IMR-90 (cell line): ENCODE data around the gene CKAP2L. TPM values are rescaled to one million over a fixed set of nuclear protein-coding genes. Genes with fewer than 3 reads are reported as not detected.

Experiments
- ATAC-seq: fragments of 200-7000 bp; cut with Tn5 transposase; 2 replicates; pipeline ENCODE4 v1.9.1; 2020; ENCODE audit warnings: low read depth, mild to moderate bottlenecking, moderate library complexity
- BruUV-seq: library from RNA; stranded (reverse); fragments of 400-500 nt; replicated peaks from 2 replicates; lab custom pipeline; 2021; lab: Mats Ljungman, UMichigan
- CTCF ChIA-PET: fragments of 300-600 bp; formaldehyde crosslinking; extraction: SDS; loops from one replicate; lab custom pipeline; 2021; ENCODE audit warnings: antibody characterized with exemption; lab: Yijun Ruan, JAX
- POLR2A ChIA-PET: fragments of 300-600 bp; sonication (Branson Sonifier 250); formaldehyde crosslinking; loops from one replicate; lab custom pipeline; 2022; ENCODE audit warnings: antibody characterized with exemption; ENCODE audit not compliant: unreplicated experiment; lab: Charles Lee
- DNase-seq: peaks from one replicate; pipeline ENCODE4 v3.0.0; 2013
- H2AFZ ChIP-seq: replicated peaks from 2 replicates; pipeline ENCODE3; 2013; ENCODE audit warnings: low read length, mild to moderate bottlenecking; ENCODE audit not compliant: poor library complexity
- H2AK5ac ChIP-seq: 2 replicates; pipeline ENCODE4 v1.6.1; 2013; ENCODE audit warnings: low read depth, low read length, inconsistent platforms
- H2AK9ac ChIP-seq: replicated peaks from 2 replicates; pipeline ENCODE3; 2013; ENCODE audit warnings: mild to moderate bottlenecking, low read depth, low read length, moderate library complexity; ENCODE audit not compliant: poor library complexity
- H2BK120ac ChIP-seq: 2 replicates; pipeline ENCODE4 v1.6.1; 2013; ENCODE audit warnings: low read depth, low read length, inconsistent platforms
- H2BK15ac ChIP-seq: 3 replicates; pipeline ENCODE4 v1.6.1; 2013; ENCODE audit warnings: low read depth, low read length, inconsistent platforms
- H2BK20ac ChIP-seq: 2 replicates; pipeline ENCODE4 v1.6.1; 2013; ENCODE audit warnings: low read depth, mild to moderate bottlenecking, inconsistent platforms, low read length, moderate library complexity
- H2BK5ac ChIP-seq: 2 replicates; pipeline ENCODE4 v1.6.1; 2013; ENCODE audit warnings: mild to moderate bottlenecking, low read depth, low read length, inconsistent platforms; ENCODE audit not compliant: poor library complexity, severe bottlenecking
- H3K14ac ChIP-seq: replicated peaks from 2 replicates; pipeline ENCODE4 v1.6.1; 2013; ENCODE audit warnings: low read depth, low read length, inconsistent platforms
- H3K18ac ChIP-seq: 2 replicates; pipeline ENCODE4 v1.6.1; 2013; ENCODE audit warnings: low read depth, low read length, control low read depth
- H3K23ac ChIP-seq: 2 replicates; pipeline ENCODE4 v1.6.1; 2013; ENCODE audit warnings: low read depth, low read length, inconsistent platforms
- H3K27ac ChIP-seq: 2 replicates; pipeline ENCODE4 v1.5.1; 2013; ENCODE audit warnings: mild to moderate bottlenecking, control low read depth, low read length; ENCODE audit not compliant: insufficient read depth
- H3K27me3 ChIP-seq: 2 replicates; pipeline ENCODE4 v1.6.1; 2013; ENCODE audit warnings: low read length; ENCODE audit not compliant: control insufficient read depth, insufficient read depth
- H3K36me3 ChIP-seq: 2 replicates; pipeline ENCODE4 v1.6.1; 2013; ENCODE audit warnings: low read length, mixed read lengths; ENCODE audit not compliant: control insufficient read depth, insufficient read depth
- H3K4ac ChIP-seq: 2 replicates; pipeline ENCODE4 v1.6.1; 2013; ENCODE audit warnings: low read depth, low read length, inconsistent platforms
- H3K4me1 ChIP-seq: 2 replicates; pipeline ENCODE4 v1.6.1; 2013; ENCODE audit warnings: low read length, mixed read lengths; ENCODE audit not compliant: control insufficient read depth, insufficient read depth
- H3K4me2 ChIP-seq: 2 replicates; pipeline ENCODE4 v1.6.1; 2013; ENCODE audit warnings: low read depth, mild to moderate bottlenecking, control low read depth, low read length, moderate library complexity
- H3K4me3 ChIP-seq: 2 replicates; pipeline ENCODE4 v1.5.1; 2013; ENCODE audit warnings: low read depth, mild to moderate bottlenecking, control low read depth, low read length, moderate library complexity; ENCODE audit not compliant: insufficient read depth
- H3K56ac ChIP-seq: 2 replicates; pipeline ENCODE4 v1.6.1; 2013; ENCODE audit warnings: low read length, inconsistent platforms; ENCODE audit not compliant: insufficient read depth; ENCODE audit errors: extremely low read depth
- H3K79me1 ChIP-seq, 2 experiments: 2 replicates each; pipeline ENCODE4 v1.6.1; 2013; ENCODE audit warnings: low read length in 2 of 2, inconsistent platforms in 1 of 2, low read depth in 1 of 2
- H3K9ac ChIP-seq: 2 replicates; pipeline ENCODE4 v1.6.1; 2013; ENCODE audit warnings: low read depth, low read length, control low read depth
- H3K9me1 ChIP-seq: 2 replicates; pipeline ENCODE4 v1.6.1; 2013; ENCODE audit warnings: low read length, inconsistent platforms; ENCODE audit not compliant: insufficient read depth
- H3K9me3 ChIP-seq: 2 replicates; pipeline ENCODE4 v1.6.1; 2013; ENCODE audit warnings: low read length; ENCODE audit not compliant: control insufficient read depth, insufficient read depth
- H4K20me1 ChIP-seq: 2 replicates; pipeline ENCODE4 v1.6.1; 2013; ENCODE audit warnings: low read length, inconsistent platforms; ENCODE audit not compliant: insufficient read depth
- H4K5ac ChIP-seq: 2 replicates; pipeline ENCODE4 v1.6.1; 2013; ENCODE audit warnings: mild to moderate bottlenecking, low read depth, low read length, control low read depth
- H4K8ac ChIP-seq, 2 experiments: 2 replicates each; pipeline ENCODE4 v1.6.1; 2013; ENCODE audit warnings: low read depth in 2 of 2, low read length in 2 of 2, control low read depth in 1 of 2, inconsistent platforms in 1 of 2
- H4K91ac ChIP-seq: 2 replicates; pipeline ENCODE4 v1.6.1; 2013; ENCODE audit warnings: low read depth, low read length, inconsistent platforms; ENCODE audit not compliant: insufficient read depth
- BHLHE40 ChIP-seq: fragments of 150-350 bp; IDR thresholded peaks from 2 replicates; pipeline ENCODE4 v1.6.1; 2016; ENCODE audit warnings: mild to moderate bottlenecking, low read depth, low read length
- ELK1 ChIP-seq: fragments of 150-350 bp; IDR thresholded peaks from 2 replicates; pipeline ENCODE4 v1.6.1; 2016; ENCODE audit warnings: low read depth, mild to moderate bottlenecking, low read length, moderate library complexity, borderline replicate concordance
- FOS ChIP-seq: fragments of 150-350 bp; IDR thresholded peaks from 2 replicates; pipeline ENCODE4 v1.6.1; 2016; ENCODE audit warnings: low read depth, low read length
- MAFK ChIP-seq: IDR thresholded peaks from 2 replicates; pipeline ENCODE4 v1.6.1; 2012; ENCODE audit warnings: low read depth, low read length, improper control_type of control experiment
- MXI1 ChIP-seq: IDR thresholded peaks from 2 replicates; pipeline ENCODE4 v1.6.1; 2012; ENCODE audit warnings: low read depth, mild to moderate bottlenecking, low read length, moderate library complexity, borderline replicate concordance
- NFE2L2 ChIP-seq: fragments of 150-350 bp; IDR thresholded peaks from 2 replicates; pipeline ENCODE4 v1.6.1; 2016; ENCODE audit warnings: low read depth, mild to moderate bottlenecking, low read length
- POLR2A ChIP-seq: IDR thresholded peaks from 2 replicates; pipeline ENCODE4 v1.6.1; 2012; ENCODE audit warnings: mild to moderate bottlenecking, low read depth, low read length
- RCOR1 ChIP-seq: IDR thresholded peaks from 2 replicates; pipeline ENCODE4 v1.6.1; 2012; ENCODE audit warnings: mild to moderate bottlenecking, low read length, improper control_type of control experiment; ENCODE audit not compliant: insufficient replicate concordance
- USF2 ChIP-seq: fragments of 150-350 bp; IDR thresholded peaks from 2 replicates; pipeline ENCODE4 v1.6.1; 2017; ENCODE audit warnings: mild to moderate bottlenecking, antibody characterized with exemption, low read length, low read depth
- WGBS, 2 experiments: methylation state at CpG; one replicate each; pipeline versions ENCODE4 v1.1.5 to v1.1.7; 2013; ENCODE audit warnings: missing lambda C conversion rate in 2 of 2; ENCODE audit not compliant: insufficient read length in 1 of 2; ENCODE audit errors: extremely low coverage in 2 of 2; 5-methylcytosine and 5-hydroxymethylcytosine counted together
- dilution Hi-C: fragments of 300-500 bp; cut with HindIII; formaldehyde crosslinking; loops from one replicate; pipeline ENCODE4 v1.14.3; 2018; ENCODE audit warnings: low sequenced_read_pairs; ENCODE audit not compliant: unreplicated experiment
- in situ Hi-C: fragments of 300-500 bp; cut with MboI; formaldehyde crosslinking; loops from 3 replicates; pipeline ENCODE4 v1.14.3; 2019; ENCODE audit warnings: low sequenced_read_pairs, inconsistent platforms, mixed read lengths
- intact Hi-C: fragments of 100-400 bp; cut with micrococcal nuclease; formaldehyde crosslinking; loops from 2 replicates; pipeline ENCODE4 v1.10.0; 2022
- polyA plus RNA-seq, 3 experiments: library from polyadenylated mRNA; depleted of rRNA; stranded (reverse); fragments of >200 nt; gene quantifications; 2 replicates each; pipeline ENCODE4 v1.2.3, GENCODE V29; 2012; ENCODE audit warnings: low replicate concordance in 1 of 3
- total RNA-seq: library from RNA; depleted of rRNA; stranded (reverse); fragments of >200 nt; gene quantifications from 2 replicates; pipeline ENCODE4 v1.2.3, GENCODE V29; 2012

The CKAP2L gene
- total and polyA plus RNA-seq, 2 of the 4 experiments (the other 2 are of a cell fraction): 6.4 to 9.9 TPM

DNA sequence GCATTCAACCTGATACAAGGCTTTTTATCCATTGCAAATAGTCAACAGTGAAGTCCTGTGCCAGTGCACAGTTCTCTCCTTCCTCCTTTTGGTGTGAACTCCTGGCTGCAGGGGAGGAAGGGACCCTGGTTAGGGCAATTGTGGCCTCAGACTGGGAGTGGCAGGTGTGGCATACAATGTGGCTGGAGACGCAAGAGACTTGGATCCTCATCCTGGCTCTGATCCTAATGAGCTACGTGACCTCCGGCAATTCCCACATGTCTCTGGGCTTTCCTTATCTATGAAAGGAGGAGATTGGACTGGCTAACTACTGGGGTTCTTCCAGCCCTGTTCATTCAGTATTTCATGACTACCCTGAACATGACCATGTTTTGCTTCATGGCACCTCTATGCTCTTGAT is 30.4 kb upstream of the CKAP2L start:
- Histone ChIP-seq H3K4me1 (peaks cover 5% of the 10 kb centered on the region), H4K8ac (peak overlapping the region; percentile 79 to 84; a peak in 3 of 4 replicates), H4K5ac (peak overlapping the region; percentile 41), H3K27me3 (no peaks in the 10 kb centered on the region), H2AK5ac (peak overlapping the region; percentile 94), H2AK9ac (peak overlapping the region; percentile 34), H4K20me1 (no peaks in the 10 kb centered on the region), H4K91ac (peak overlapping the region; percentile 89), H3K14ac (peak overlapping the region; percentile 80), H3K23ac (peak overlapping the region; percentile 48; the same call in 1 of the 2 replicates), H3K79me1 (0 out of 4 replicates have a peak, but pooled peaks cover 0 to 3% of the 10 kb centered on the region in 2 experiments), H2BK120ac (peak overlapping the region; percentile 97), H3K9ac (no peak overlapping the region), H3K27ac (peak overlapping the region; percentile 57; the same call in 1 of the 2 replicates), H3K36me3 (no peaks in the 10 kb centered on the region), H3K4ac (peak overlapping the region; percentile 94), H3K9me1 (peaks cover 8% of the 10 kb centered on the region), H2AFZ (peak overlapping the region; percentile 60), H2BK5ac (peak overlapping the region; percentile 30), H3K18ac (peak overlapping the region; percentile 25), H3K4me2 (no peak overlapping the region), H2BK20ac (peak overlapping the region; percentile 95), H3K9me3 (peaks cover 6% of the 10 kb centered on the region), H3K56ac (no peak overlapping the region), H2BK15ac (peak overlapping the region; percentile 95; the same call in 2 of the 3 replicates), H3K4me3 (no peak overlapping the region)
- ChIA-PET CTCF (no interaction called here), POLR2A (no interaction called here)
- TF ChIP-seq RCOR1: no peak
- no peak for TF ChIP-seq MAFK
- no peak for TF ChIP-seq FOS
- TF ChIP-seq NFE2L2: no peak
- no peak for TF ChIP-seq USF2
- TF ChIP-seq MXI1: no peak
- TF ChIP-seq ELK1: no peak
- TF ChIP-seq BHLHE40: no peak
- no peak for TF ChIP-seq POLR2A
- no peak for ATAC-seq
- in situ Hi-C loops: no loop called here
- no CpG with 5 or more reads among the region's 3 CpGs for WGBS, 2 experiments
- BruUV-seq: no TSS peak
- intact Hi-C loops: no loop called here
- no peak for DNase-seq
- dilution Hi-C loops: no loop called here
